KOPT-K1 (cell line): ENCODE data around the gene MFRP.

Source experiments
- H3K27ac ChIP-seq: fragments of 200-600 bp; sonication (generic); 2 replicates; pipeline ENCODE4 v1.5.1; 2016; ENCODE audit warnings: antibody characterized with exemption, mild to moderate bottlenecking, low read depth, low read length; ENCODE audit not compliant: poor library complexity, severe bottlenecking
- H3K36me3 ChIP-seq: fragments of 200-600 bp; sonication (generic); 2 replicates; pipeline ENCODE4 v1.5.1; 2017; ENCODE audit warnings: antibody characterized with exemption, mild to moderate bottlenecking, low read length, moderate library complexity; ENCODE audit not compliant: insufficient read depth
- H3K9me3 ChIP-seq: fragments of 200-600 bp; sonication (generic); 2 replicates; pipeline ENCODE4 v1.5.1; 2017; ENCODE audit warnings: antibody characterized with exemption, low read length, mild to moderate bottlenecking; ENCODE audit not compliant: insufficient read depth, poor library complexity, severe bottlenecking

Gene MFRP

DNA sequence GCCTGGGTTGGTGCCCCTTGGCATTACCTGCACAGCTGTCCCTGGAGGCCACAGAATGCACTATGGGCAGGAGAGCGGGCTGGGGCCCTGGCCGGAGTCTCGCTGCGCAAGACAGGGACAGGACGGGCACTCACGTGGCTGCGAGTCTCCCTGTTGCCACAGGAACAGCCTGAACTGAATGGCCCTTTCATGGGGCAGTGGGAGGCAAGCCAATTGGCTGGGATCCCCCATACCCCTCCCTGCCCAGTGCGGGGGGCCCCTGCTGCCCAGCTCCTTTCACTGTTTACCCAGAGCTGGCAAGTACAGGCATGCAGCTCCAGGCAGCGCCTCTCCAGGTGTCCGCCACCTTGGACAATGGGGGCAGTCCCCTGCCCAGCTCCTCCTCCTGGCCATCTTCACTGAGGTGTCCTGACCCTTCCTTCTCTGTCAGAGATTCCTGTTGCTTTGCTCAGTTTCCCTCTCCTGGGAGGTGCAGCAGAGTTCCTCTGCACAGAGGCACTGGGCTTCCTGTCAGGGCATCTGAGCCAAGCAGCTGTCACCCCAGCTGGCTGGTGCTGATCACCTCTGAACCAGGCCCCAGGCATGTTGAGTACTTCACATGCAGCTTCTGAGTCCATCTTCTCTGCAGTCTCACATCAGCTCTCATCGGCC is 29.8 kb upstream of the MFRP start:
- Histone ChIP-seq H3K9me3 (no peaks in the 10 kb centered on the region), H3K36me3 (no peaks in the 10 kb centered on the region), H3K27ac (no peak overlapping the region)

DNA sequence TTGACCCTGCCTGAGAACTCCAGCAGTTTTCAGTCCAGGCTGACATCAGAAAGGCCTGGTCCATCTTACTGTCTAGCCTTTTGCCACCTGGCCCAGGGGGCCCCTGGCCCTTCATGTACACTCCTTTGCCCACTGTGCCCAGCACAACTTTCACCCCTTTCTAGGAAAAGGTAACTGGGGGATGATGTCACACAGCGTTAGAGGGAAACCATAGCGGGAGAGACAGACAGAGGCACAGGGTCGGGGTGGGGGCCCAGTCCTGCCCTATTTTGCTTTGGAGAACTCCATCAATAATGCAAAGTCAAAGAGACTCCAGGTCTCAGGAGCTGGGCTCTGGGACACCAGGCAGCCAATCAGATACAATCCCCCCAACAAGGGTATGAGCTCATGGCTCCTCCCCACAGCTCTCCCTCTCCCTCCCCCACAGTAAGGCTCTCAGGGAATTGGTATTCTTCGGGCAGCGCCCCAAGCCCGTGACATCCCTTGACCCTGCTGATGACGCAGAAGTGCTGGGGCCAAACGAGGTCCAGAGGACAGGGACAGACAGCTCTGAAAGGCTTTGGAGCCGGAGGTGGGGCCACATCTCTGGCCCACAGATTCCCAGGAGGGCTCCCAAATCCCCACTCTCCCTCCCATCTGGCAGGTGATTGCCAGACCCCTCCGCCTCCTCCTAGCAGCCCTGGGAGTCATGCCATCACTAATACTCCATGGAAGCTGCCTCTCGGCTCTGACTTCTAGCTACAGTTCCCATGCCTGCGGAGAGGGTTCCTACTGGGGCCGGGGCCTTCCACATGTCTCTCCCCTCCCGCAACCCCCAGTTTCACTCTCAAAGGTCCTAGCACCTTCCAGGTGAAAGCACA is 29.1 kb upstream of the MFRP start:
- no peak overlapping the region for H3K27ac ChIP-seq
- H3K36me3 ChIP-seq, result no peaks in the 10 kb centered on the region
- no peaks in the 10 kb centered on the region for H3K9me3 ChIP-seq

DNA sequence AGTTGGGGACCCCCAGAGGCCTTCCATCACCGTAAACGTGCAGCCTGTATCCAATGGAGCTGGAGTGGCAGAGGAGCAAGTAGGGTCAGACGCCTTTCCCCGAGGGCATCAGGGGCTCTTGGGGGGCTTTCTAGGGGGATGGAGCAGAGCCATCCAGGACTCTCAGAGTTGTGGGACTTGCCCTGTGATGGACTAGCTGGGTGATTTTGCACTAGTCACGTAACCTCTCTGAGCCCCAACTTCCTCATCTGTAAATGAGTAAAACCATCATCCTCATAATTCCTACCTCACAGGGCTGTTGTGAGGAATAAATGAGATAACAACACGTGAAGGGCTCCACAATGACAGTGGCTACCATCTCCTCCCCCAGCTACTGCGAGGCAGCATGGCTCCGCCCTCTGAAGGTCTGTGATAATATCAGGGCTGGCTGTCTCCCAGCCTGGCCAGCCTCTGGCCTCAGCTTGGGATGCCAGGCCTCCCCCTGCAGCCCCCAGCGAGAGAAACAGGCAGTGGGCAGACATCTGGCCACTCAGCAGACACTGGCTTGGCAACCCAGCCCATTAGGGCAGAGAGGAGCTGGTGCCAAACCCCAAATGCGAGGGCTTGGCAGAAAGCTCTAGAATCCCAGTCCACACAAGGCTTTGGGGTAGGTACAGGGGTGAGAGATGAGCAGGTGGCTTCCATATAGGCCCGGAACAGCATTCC is 28.3 kb upstream of the MFRP start:
- Histone ChIP-seq H3K36me3 (no peaks in the 10 kb centered on the region), H3K27ac (no peak overlapping the region), H3K9me3 (no peaks in the 10 kb centered on the region)

DNA sequence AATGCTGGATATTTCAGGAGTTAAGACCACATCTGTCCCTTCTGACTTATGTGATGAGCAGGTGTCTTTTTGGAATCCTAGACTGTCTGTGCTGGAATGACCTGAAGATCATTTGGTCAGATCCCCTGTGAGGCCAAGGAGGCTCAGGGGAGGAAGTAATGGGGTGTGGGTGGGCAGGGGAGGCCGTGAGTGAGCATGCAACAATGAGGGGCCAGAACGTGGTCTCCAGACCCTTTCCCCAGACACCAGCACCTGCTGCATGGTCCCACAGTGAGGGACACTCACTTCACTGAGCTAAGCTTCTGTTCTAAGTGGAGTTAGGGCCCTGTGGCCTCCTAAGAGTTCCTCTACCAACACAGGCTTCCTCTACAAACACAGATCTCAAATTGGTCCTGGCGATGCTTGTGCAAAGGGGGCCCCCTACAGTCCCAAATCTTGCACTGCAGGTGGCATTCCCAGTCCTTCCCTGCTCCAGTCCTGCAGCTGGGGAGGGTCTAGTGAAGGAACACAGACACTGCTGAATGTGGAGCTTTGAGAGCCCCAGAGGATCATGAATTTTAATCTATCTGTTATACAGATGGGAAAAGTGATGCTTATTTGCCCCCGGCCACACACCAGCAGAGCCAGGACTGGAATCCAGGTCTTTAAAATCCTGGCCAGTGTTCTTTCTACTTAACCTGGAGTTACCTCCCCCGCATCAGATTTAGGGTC is 27.6 kb upstream of the MFRP start:
- Histone ChIP-seq H3K36me3 (no peaks in the 10 kb centered on the region), H3K27ac (no peak overlapping the region), H3K9me3 (no peaks in the 10 kb centered on the region)

DNA sequence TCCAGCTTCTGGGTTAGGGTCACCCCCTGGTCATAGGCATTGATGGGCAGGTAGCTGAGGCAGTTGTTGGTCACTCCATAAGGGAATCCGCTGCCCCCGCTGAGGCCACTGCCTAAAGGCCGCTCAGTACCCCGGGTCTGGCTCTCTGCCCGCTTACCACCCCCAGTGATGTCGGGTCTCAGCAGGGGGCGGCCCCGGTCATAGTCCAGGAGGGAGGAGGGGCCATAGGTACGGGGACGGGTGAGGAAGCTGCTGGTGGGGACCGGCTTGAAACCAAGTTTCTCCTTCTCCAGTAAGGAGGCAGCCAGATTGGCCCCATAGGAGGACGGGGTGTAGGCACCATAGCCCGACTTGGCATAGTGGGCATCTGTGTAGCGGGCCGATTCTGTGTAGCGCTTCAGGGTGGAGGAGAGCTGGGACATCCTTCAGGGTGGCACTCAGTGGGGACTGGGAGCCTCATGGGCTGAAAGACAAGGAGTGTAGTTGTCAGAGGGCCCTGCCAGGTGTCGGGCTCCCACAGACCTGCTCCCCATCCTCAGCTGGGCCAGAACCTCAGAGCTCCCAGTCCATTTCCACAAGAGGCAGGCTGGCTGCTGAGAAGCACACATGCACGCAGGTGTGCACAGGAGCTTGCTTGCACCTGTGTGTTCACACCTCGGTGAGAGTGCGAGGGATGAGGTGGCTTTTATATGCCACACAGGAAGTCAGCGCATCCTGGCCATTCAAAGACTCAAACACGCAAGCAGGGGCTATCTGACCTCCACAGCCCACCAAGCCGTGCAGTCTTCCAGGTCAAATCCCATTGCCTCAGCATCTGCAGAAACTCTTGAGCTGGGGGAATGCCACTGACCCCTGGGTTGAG is 26.8 kb upstream of the MFRP start:
- Histone ChIP-seq H3K36me3 (no peaks in the 10 kb centered on the region), H3K9me3 (no peaks in the 10 kb centered on the region), H3K27ac (no peak overlapping the region)

DNA sequence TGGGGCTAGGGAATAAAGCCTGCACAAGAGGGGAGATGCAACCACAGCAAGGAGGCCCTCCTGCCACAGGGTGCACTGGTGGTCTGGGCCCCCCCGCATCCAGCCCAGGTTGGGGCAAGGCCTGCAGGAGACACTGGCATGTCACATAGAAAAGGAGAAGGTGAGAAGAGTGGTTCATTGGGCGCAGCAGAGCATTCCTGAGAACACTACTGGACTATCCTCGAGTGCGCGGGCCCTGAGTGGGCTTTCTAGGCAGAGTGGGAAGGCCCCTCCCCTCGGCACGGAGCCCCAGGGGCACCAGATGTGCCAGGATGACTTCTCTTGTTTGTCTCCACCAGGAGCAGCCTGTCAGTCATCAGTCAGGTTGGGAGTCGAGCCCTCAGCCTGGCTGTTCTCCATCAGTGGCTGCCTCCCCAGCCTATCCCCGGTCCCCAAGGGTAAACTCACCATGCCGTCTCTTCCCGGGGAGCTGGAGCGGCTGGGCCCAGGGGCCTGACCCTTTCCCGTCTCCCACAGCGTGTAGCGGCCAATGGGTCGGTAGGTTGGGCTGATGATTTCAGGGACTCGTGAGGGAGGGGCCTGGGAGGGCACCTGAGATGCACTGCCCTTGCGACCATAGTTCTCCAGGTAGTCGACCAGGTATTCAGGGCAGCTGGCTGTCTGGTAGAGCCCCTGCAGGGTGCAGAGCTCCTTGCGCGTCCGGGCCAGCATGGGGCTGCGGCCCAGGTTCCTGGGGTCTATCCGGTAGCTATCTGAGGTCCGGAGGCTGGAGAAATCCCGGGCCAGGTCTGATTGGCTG is 26.0 kb upstream of the MFRP start:
- no peak overlapping the region for H3K27ac ChIP-seq
- no peaks in the 10 kb centered on the region for H3K9me3 ChIP-seq
- H3K36me3 ChIP-seq, result no peaks in the 10 kb centered on the region

DNA sequence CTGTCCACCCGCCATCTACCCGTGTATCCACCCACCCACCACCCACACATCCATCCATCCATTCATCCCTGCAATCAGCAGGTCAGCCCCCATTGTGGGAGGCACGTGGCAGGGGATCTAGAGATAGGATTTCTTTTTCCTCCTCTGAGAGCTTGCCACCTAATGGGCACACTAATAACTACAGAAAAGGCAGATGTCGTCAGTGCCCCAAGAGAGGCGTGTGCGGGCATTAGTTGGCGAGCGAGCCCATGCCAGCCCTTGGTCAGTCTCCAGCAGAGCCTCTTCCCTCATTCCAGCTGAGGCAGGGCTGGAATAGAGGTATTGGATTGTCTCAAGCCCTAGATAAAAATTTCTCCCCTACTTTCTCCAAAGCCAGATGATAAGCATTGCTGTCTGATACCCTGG is 25.3 kb upstream of the MFRP start:
- H3K27ac ChIP-seq, result no peak overlapping the region
- no peaks in the 10 kb centered on the region for H3K36me3 ChIP-seq
- H3K9me3 ChIP-seq, result no peaks in the 10 kb centered on the region

DNA sequence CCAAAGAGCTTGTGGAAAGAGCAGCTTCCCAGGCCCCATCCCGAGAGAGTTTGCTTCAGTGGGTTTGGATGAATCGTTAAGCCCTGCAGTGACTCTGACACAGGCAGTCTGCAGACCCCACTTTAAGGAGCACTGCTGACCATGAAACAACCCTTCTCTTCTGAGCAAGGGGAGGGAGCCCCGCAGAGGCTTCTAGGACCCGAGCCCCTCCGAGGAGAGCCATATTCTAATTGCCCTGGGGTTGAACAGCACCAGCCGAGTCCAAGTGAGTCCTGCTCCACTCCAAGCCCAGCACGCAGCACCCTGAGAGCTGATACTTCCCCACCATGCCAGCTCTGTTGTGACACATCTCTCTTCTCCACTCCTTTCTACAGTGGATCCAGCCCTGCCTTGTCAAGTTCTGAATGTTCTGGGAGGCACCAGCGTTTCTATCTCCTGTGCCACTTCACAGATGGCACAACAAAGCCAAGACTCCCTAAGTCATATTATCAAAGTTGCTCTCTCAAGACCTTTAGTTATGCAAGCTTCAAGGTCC is 24.6 kb upstream of the MFRP start:
- no peaks in the 10 kb centered on the region for H3K36me3 ChIP-seq
- no peak overlapping the region for H3K27ac ChIP-seq
- no peaks in the 10 kb centered on the region for H3K9me3 ChIP-seq

DNA sequence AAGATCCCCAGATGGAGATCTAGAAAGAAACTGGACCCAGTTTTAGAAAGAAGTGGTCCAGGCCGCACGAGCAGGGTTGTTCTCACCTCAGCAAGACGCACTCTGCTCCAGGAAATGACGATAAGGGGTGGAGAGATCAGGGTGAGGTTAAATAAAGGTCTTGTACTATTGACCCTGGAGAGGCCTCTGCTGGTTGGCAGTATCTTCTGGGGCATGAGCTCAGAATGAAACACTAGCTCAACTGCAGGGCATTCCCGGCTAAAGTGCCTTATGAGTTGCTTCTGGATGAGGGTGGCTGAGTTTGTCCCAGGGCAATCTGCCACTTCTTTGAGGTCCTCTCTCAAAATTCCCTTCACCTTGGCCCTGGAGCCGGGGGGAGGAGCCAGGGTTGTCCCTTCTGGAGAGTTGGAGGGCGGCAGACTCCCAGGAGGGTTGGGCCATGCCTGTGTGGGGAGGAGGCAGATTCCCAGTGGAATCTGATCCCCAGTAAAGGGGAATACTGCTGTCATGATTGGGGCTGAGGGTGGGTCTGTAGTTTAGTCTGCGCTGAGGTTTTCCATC is 24.1 kb upstream of the MFRP start:
- Histone ChIP-seq H3K36me3 (no peaks in the 10 kb centered on the region), H3K9me3 (no peaks in the 10 kb centered on the region), H3K27ac (no peak overlapping the region)

DNA sequence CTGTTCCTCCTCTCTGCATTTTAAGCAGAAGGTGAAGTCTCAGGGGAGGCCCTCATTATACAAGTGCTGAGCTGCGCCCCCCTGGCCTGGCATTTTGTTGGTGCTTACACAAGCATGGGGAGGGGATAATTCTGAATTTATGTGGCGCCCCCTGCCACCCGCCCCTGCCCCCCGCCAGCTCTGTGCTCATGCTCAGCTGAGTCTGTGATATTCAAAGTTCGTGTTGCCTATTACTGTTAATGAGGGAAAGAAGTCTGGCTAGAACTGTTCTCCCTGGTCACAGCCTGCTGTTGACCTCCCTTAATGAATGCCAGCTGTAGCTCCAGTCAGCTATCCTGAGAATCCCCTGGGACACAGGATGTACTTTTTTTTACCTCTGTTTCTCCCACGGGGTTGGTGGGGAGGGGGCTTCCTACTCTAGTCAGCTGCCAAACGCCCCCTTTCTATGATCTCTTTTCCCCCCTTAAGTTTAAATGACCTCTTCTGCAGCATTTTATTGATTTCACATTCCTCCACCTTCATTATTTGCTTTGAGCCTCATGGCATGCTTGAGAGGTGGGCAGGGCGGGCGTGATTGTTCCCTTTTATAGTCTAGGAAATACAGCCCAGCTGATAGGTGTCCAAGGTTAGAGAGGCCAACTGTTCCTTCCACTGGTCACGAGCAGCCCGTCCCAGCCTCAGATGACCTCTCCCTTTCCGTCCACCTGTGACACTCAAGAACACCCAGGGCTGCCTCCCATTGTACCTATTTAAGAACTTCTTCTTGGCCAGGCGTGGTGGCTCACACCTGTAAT is 22.8 kb upstream of the MFRP start:
- Histone ChIP-seq H3K27ac (no peak overlapping the region), H3K9me3 (no peaks in the 10 kb centered on the region), H3K36me3 (no peaks in the 10 kb centered on the region)

DNA sequence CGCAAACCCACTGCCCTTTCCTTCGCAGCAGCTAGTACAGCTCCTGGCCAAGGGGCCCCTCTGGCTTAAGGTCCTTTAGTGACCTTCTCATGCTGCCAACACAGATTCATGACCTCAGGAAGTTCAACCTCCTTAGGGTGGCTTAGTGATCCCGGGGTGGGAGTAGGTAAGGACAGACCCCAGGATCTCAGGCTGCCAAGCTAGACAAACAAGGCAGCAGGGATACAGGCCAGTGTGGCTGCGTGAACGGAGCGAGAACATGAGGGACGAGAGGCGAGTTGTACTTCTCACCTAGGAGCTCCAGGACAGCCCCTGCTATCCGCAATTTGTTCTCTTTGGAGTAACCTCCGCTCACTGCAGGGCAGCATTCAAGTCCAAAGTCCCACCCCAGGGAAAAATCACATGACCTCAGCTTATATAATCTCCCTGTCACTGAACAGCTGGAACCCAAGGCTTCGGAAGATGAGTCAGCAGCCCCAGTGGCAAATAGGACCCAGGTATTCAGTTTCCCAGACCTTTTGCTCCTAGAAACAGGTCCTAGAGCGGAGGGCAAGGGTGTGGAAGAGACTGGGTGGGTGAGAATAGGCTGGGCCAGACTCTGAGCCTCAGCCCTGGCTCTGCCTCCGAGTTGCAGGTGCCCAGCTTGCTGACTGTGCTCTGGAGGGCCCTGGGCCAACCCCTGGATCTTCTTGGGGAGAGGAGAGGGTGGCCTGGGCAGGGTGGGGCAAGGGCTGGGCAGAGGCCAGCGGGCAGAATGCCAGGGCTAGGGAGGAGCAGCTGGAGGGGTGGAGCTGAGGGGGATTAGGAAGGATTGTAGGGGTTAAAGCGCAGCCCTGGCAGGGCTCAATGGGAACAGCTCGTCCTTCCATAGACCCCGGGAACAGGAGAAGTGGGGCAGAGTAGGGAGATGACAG is 21.9 kb upstream of the MFRP start:
- H3K36me3 ChIP-seq, result no peaks in the 10 kb centered on the region
- no peaks in the 10 kb centered on the region for H3K9me3 ChIP-seq
- no peak overlapping the region for H3K27ac ChIP-seq

DNA sequence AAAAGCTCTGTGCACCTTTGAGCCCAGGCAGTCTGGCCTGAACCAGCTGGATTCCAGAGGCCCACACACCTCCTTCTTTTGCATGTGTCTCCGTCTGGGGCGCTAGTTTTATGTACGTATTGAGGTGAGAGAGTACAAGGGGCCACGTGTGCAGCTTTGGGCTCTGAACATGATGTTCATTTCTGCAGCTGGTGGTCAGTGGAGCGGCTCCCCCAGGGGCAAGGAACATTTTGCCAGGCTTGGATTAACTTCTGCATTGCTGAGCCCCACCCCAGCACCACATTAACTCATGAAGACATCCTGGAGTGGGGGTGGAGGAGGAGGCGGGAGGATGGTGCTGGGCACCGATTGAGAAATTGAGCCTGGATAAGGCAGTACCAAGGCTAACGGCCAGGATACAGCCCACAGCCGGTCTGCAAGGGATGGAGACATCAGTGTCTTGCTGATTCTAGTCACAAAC is 21.2 kb upstream of the MFRP start:
- no peak overlapping the region for H3K27ac ChIP-seq
- H3K9me3 ChIP-seq, result no peaks in the 10 kb centered on the region
- no peaks in the 10 kb centered on the region for H3K36me3 ChIP-seq
